HCT116 (cell line): ENCODE results near the gene MAMLD1. TPM values are rescaled to one million over a fixed set of nuclear protein-coding genes. Genes with fewer than 3 reads are reported as not detected.

Experiments
- ATAC-seq: fragments of 200-7000 bp; cut with Tn5 transposase; 2 replicates; pipeline ENCODE4 v1.9.1; 2020; ENCODE audit warnings: mild to moderate bottlenecking, moderate library complexity
- BruUV-seq: library from RNA; stranded (reverse); fragments of 400-500 nt; replicated peaks from 2 replicates; lab custom pipeline; 2021; lab: Mats Ljungman, UMichigan
- CTCF ChIA-PET: fragments of 300-600 bp; sonication (Branson Sonifier 250); formaldehyde crosslinking; loops from one replicate; lab custom pipeline; 2021; ENCODE audit warnings: antibody characterized with exemption; lab: Charles Lee
- POLR2A ChIA-PET: fragments of 300-600, 350-600 bp; sonication (Branson Sonifier 250); formaldehyde crosslinking; loops from one replicate; lab custom pipeline; 2021; ENCODE audit warnings: antibody characterized with exemption; lab: Charles Lee
- RAD21 ChIA-PET, 2 experiments: fragments of 300-600 bp; sonication (Branson Sonifier 250); formaldehyde crosslinking; loops; one replicate each; lab custom pipeline; 2023; ENCODE audit warnings: low total read pairs in 2 of 2; ENCODE audit not compliant: uncharacterized antibody in 2 of 2, unreplicated experiment in 2 of 2, low non-redundant PET in 1 of 2; lab: Charles Lee
- DNase-seq: peaks from one replicate; pipeline ENCODE4 v3.0.0-alpha.2; 2010; ENCODE audit warnings: low read depth, low spot score
- H2AFZ ChIP-seq: fragments of 200-600 bp; shearing (Covaris generic), sonication (generic); 2 replicates; pipeline ENCODE4 v1.6.1; 2017; ENCODE audit warnings: low read depth, mixed run types, mixed read lengths, antibody characterized with exemption, low read length; ENCODE audit not compliant: poor library complexity, severe bottlenecking
- H3K27ac ChIP-seq: 2 replicates; pipeline ENCODE4 v1.5.1; 2012; ENCODE audit warnings: low read depth, low read length
- H3K27me3 ChIP-seq: fragments of 200-600 bp; sonication (generic); 2 replicates; pipeline ENCODE4 v1.6.1; 2016; ENCODE audit warnings: mixed run types, low read length, mixed read lengths; ENCODE audit not compliant: insufficient read depth
- H3K36me3 ChIP-seq, 2 experiments: fragments of 200-500 bp in 1 of 2; fragments of 200-600 bp in 1 of 2; sonication (Bioruptor generic) in 1 of 2; sonication (generic) in 1 of 2; 2 replicates each; pipeline versions ENCODE4 v1.5.1 to v1.6.1; 2014 to 2016; ENCODE audit warnings: low read length in 2 of 2, inconsistent platforms in 1 of 2, mixed read lengths in 1 of 2, mixed run types in 1 of 2; ENCODE audit not compliant: insufficient read depth in 2 of 2, control insufficient read depth in 1 of 2
- H3K4me1 ChIP-seq, 2 experiments: fragments of 200-600 bp in 1 of 2; sonication (generic) in 1 of 2; 2 replicates each; pipeline versions ENCODE4 v1.5.1 to v1.6.1; 2012 to 2017; ENCODE audit warnings: low read length in 2 of 2, inconsistent platforms in 1 of 2, mild to moderate bottlenecking in 1 of 2, mixed read lengths in 1 of 2, mixed run types in 1 of 2, moderate library complexity in 1 of 2; ENCODE audit not compliant: insufficient read depth in 2 of 2, control insufficient read depth in 1 of 2
- H3K4me2 ChIP-seq: fragments of 200-600 bp; sonication (generic); 2 replicates; pipeline ENCODE4 v1.6.1; 2017; ENCODE audit warnings: mixed run types, low read length, mixed read lengths
- H3K4me3 ChIP-seq, 2 experiments: fragments of 200-600 bp in 1 of 2; sonication (generic) in 1 of 2; replicated peaks in 1 of 2; 2 replicates each; pipeline ENCODE4 v1.5.1; 2011 to 2016; ENCODE audit warnings: low read length in 2 of 2, control low read depth in 1 of 2, low read depth in 1 of 2, mild to moderate bottlenecking in 1 of 2, mixed read lengths in 1 of 2, mixed run types in 1 of 2
- H3K79me2 ChIP-seq: fragments of 200-600 bp; sonication (generic); 2 replicates; pipeline ENCODE4 v1.6.1; 2017; ENCODE audit warnings: mild to moderate bottlenecking, mixed run types, low read length, moderate library complexity, mixed read lengths; ENCODE audit not compliant: insufficient read depth
- H3K9ac ChIP-seq: fragments of 200-600 bp; sonication (generic); 2 replicates; pipeline ENCODE4 v1.6.1; 2016; ENCODE audit warnings: low read length, mixed read lengths
- H3K9me2 ChIP-seq: fragments of 200-600 bp; sonication (generic), shearing (Covaris generic); 2 replicates; pipeline ENCODE4 v1.6.1; 2017; ENCODE audit warnings: mixed run types, mild to moderate bottlenecking, moderate library complexity; ENCODE audit not compliant: insufficient read depth
- H3K9me3 ChIP-seq, 2 experiments: fragments of 200-500 bp in 1 of 2; fragments of 200-600 bp in 1 of 2; sonication (Bioruptor generic) in 1 of 2; sonication (generic) in 1 of 2; 2 replicates each; pipeline ENCODE4 v1.6.1; 2014 to 2017; ENCODE audit warnings: low read length in 2 of 2, mixed read lengths in 2 of 2, inconsistent platforms in 1 of 2, low read depth in 1 of 2, mild to moderate bottlenecking in 1 of 2, mixed run types in 1 of 2, moderate library complexity in 1 of 2; ENCODE audit not compliant: control insufficient read depth in 1 of 2, insufficient read depth in 1 of 2
- H4K20me1 ChIP-seq: fragments of 200-600 bp; sonication (generic), shearing (Covaris generic); 2 replicates; pipeline ENCODE4 v1.6.1; 2017; ENCODE audit warnings: mixed run types, mild to moderate bottlenecking, moderate library complexity; ENCODE audit not compliant: insufficient read depth
- ATF3 ChIP-seq: IDR thresholded peaks from 2 replicates; pipeline ENCODE4 v1.6.1; 2012
- CBX3 ChIP-seq: IDR thresholded peaks from 2 replicates; pipeline ENCODE4 v1.6.1; 2012; ENCODE audit warnings: low read depth
- CTCF ChIP-seq, 3 experiments: fragments of 200-600 bp in 1 of 3; sonication (generic) in 1 of 3; IDR thresholded peaks in 2 of 3; conservative IDR thresholded peaks in 1 of 3; 2 replicates each; pipeline ENCODE4 v1.5.1; 2012 to 2017; ENCODE audit warnings: low read depth in 2 of 3, low read length in 2 of 3, antibody characterized with exemption in 1 of 3, borderline replicate concordance in 1 of 3, control low read depth in 1 of 3, mild to moderate bottlenecking in 1 of 3, mixed read lengths in 1 of 3, mixed run types in 1 of 3, moderate library complexity in 1 of 3; ENCODE audit not compliant: insufficient read depth in 1 of 3
- EGR1 ChIP-seq: IDR thresholded peaks from 2 replicates; pipeline ENCODE4 v1.6.1; 2012; ENCODE audit warnings: low read depth
- ELF1 ChIP-seq: IDR thresholded peaks from 2 replicates; pipeline ENCODE4 v1.6.1; 2012; ENCODE audit warnings: low read depth, borderline replicate concordance
- EZH2 ChIP-seq: fragments of 200-600 bp; sonication (generic); IDR thresholded peaks from 2 replicates; pipeline ENCODE4 v1.6.1; 2017; ENCODE audit warnings: antibody characterized with exemption, mixed run types
- EZH2phosphoT487 ChIP-seq: fragments of 200-600 bp; IDR thresholded peaks from 2 replicates; pipeline ENCODE4 v1.6.1; 2018; ENCODE audit warnings: antibody characterized with exemption, borderline replicate concordance
- FOSL1 ChIP-seq: IDR thresholded peaks from 2 replicates; pipeline ENCODE4 v1.6.1; 2012; ENCODE audit warnings: low read depth
- JUND ChIP-seq: IDR thresholded peaks from 2 replicates; pipeline ENCODE4 v1.6.1; 2012
- POLR2A ChIP-seq: IDR thresholded peaks from 2 replicates; pipeline ENCODE4 v1.7.0; 2011; ENCODE audit warnings: borderline replicate concordance; ENCODE audit not compliant: insufficient read depth, insufficient read length; ENCODE audit errors: extremely low read depth
- POLR2AphosphoS5 ChIP-seq: IDR thresholded peaks from 2 replicates; pipeline ENCODE4 v1.6.1; 2011; ENCODE audit warnings: mild to moderate bottlenecking, low read depth, low read length, moderate library complexity
- SIN3A ChIP-seq: IDR thresholded peaks from 2 replicates; pipeline ENCODE4 v1.6.1; 2012; ENCODE audit warnings: low read depth
- SP1 ChIP-seq: IDR thresholded peaks from 2 replicates; pipeline ENCODE4 v1.6.1; 2012; ENCODE audit warnings: low read depth
- ZBTB33 ChIP-seq: IDR thresholded peaks from 2 replicates; pipeline ENCODE4 v1.6.1; 2011; ENCODE audit warnings: mild to moderate bottlenecking, low read length, moderate library complexity; ENCODE audit not compliant: insufficient replicate concordance; ENCODE audit errors: extremely low read depth
- ZFX ChIP-seq: fragments of 450-650 bp; IDR thresholded peaks from 2 replicates; pipeline ENCODE4 v1.6.1; 2017
- ZNF274 ChIP-seq: fragments of 200-500 bp; sonication (Bioruptor generic); IDR thresholded peaks from 2 replicates; pipeline ENCODE4 v1.6.1; 2014; ENCODE audit warnings: mild to moderate bottlenecking, low read depth, low read length, inconsistent platforms
- intact Hi-C: fragments of 100-400 bp; cut with micrococcal nuclease; formaldehyde crosslinking; loops from 2 replicates; pipeline ENCODE4 v1.10.0; 2022
- total RNA-seq: library from RNA; stranded (reverse); gene quantifications from one replicate; pipeline ENCODE4 v1.2.1, GENCODE V29; 2021; ENCODE audit not compliant: unreplicated experiment

Gene MAMLD1
- total RNA-seq, 1 experiment from 2014 or later: 3.6 TPM

GRCh38 chrX:150352114-150352513, 11.0 kb upstream of the MAMLD1 start (continued):
- no peak for TF ChIP-seq POLR2AphosphoS5
- no peak for TF ChIP-seq POLR2A
- TF ChIP-seq SP1: no peak
- no peak for TF ChIP-seq CBX3
- TF ChIP-seq EZH2phosphoT487: no peak
- TF ChIP-seq SIN3A: no peak
- no peak for TF ChIP-seq EGR1
- no peak for TF ChIP-seq ELF1

GRCh38 chrX:150352581-150352980, 10.5 kb upstream of the MAMLD1 start:
- ChIA-PET POLR2A (no interaction called here), RAD21 (no interaction called here)
- no TSS peak for BruUV-seq
- intact Hi-C loops: no loop called here
- DNase-seq: no peak
- Histone ChIP-seq H2AFZ (no peak overlapping the region), H3K4me3 (no peak overlapping the region), H3K9me2 (no peaks in the 10 kb centered on the region)
- TF ChIP-seq EZH2phosphoT487 (no peak), SP1 (no peak), CBX3 (no peak), ZFX (no peak), SIN3A (no peak), EGR1 (no peak), ELF1 (no peak), POLR2AphosphoS5 (no peak), ATF3 (no peak), ZBTB33 (no peak), EZH2 (no peak), FOSL1 (no peak), CTCF (IDR thresholded peaks at IDR 0.05 in 2 of 3, conservative IDR thresholded peaks at IDR 0.05 in 1 of 3; ENCODE audit: borderline replicate concordance in 1 of 3, insufficient read depth in 1 of 3, low read depth in 2 of 3, low read length in 2 of 3) (no peak), POLR2A (no peak), JUND (no peak), ZNF274 (no peak)
- TF ChIP-seq, all 23 proteins: peak for 0
- no peaks in the 10 kb centered on the region for H3K27me3 ChIP-seq
- no peak overlapping the region for H3K27ac ChIP-seq
- H3K9ac ChIP-seq: no peak overlapping the region
- H3K9me3 ChIP-seq: no peaks in the 10 kb centered on the region
- no peak for ATAC-seq
- no peaks in the 10 kb centered on the region for H3K36me3 ChIP-seq
- no peak overlapping the region for H3K4me2 ChIP-seq
- no peaks in the 10 kb centered on the region for H4K20me1 ChIP-seq
- H3K79me2 ChIP-seq: no peaks in the 10 kb centered on the region
- CTCF ChIA-PET: no interaction called here
- no peaks in the 10 kb centered on the region for H3K4me1 ChIP-seq
